Bronchial epithelial cell (primary cell): ENCODE data around the gene OMA1. TPM values are rescaled to one million over a fixed set of nuclear protein-coding genes. Genes with fewer than 3 reads are reported as not detected.
"Not testable (repeated sequence)": the region's sequence is repeated elsewhere in the genome, so short reads cannot be mapped to it uniquely, and the experiment has no call there.

Experiments used
- DNase-seq: peaks from one replicate; pipeline ENCODE4 v3.0.0-alpha.2; 2010; ENCODE audit warnings: low read depth
- FAIRE-seq: peaks from 2 replicates; lab custom pipeline; 2011; peaks lifted over from hg19 to GRCh38; lab: Jason Lieb, UNC
- H3K27me3 ChIP-seq: 2 replicates; pipeline ENCODE4 v1.5.1; 2011; ENCODE audit warnings: low read length; ENCODE audit not compliant: control insufficient read depth, insufficient read depth
- H3K36me3 ChIP-seq: 2 replicates; pipeline ENCODE4 v1.5.1; 2011; ENCODE audit warnings: low read length; ENCODE audit not compliant: control insufficient read depth, insufficient read depth
- H3K4me3 ChIP-seq: 2 replicates; pipeline ENCODE4 v1.5.1; 2011; ENCODE audit warnings: mild to moderate bottlenecking, low read depth, low read length, control low read depth
- total RNA-seq: library from RNA; depleted of rRNA; stranded (reverse); fragments of >200 nt; gene quantifications from 2 replicates; pipeline ENCODE4 v1.2.1, GENCODE V29; 2014
- TF ChIP-seq, protein P1 (sequence below): IDR thresholded peaks from 2 replicates; pipeline ENCODE4 v1.5.1; 2011; ENCODE audit warnings: mild to moderate bottlenecking, moderate library complexity, low read length, control low read depth, inconsistent platforms; ENCODE audit not compliant: insufficient read depth, severe bottlenecking

Gene OMA1
- total RNA-seq, 1 donor from 2014 or later = 21.6 TPM

DNA sequence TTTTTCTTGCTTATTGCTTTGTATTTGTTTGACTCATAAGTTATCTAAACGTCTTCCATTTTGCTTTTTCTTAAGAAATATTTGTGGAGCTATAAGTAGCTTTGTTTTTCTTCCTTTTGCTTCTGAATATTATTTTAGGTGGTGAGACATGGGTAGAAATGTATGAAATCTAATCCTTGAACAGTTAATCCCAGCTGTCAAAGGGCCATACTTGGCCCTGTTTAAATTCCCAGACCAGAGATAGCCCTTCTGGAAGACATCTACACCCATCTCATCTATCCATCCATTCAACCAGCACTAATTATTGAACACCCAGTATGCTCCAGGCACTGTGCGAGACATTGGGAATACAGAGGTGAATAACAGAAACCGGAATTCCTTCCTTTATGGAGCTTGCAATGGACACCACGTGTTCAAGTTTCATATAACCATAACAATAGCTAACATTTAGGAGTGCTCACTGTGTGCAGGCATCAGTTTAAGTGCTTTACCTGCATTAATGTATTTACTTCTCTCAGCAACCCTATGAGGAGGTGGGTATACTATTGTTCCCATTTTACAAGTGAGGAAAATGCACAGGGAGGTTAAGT is 21.8 kb upstream of the OMA1 start:
- DNase-seq (no peak), FAIRE-seq (no peak)
- no peaks in the 10 kb centered on the region for H3K36me3 ChIP-seq
- H3K27me3 ChIP-seq = no peaks in the 10 kb centered on the region
- no peak overlapping the region for H3K4me3 ChIP-seq
- TF ChIP-seq, protein P1, sequence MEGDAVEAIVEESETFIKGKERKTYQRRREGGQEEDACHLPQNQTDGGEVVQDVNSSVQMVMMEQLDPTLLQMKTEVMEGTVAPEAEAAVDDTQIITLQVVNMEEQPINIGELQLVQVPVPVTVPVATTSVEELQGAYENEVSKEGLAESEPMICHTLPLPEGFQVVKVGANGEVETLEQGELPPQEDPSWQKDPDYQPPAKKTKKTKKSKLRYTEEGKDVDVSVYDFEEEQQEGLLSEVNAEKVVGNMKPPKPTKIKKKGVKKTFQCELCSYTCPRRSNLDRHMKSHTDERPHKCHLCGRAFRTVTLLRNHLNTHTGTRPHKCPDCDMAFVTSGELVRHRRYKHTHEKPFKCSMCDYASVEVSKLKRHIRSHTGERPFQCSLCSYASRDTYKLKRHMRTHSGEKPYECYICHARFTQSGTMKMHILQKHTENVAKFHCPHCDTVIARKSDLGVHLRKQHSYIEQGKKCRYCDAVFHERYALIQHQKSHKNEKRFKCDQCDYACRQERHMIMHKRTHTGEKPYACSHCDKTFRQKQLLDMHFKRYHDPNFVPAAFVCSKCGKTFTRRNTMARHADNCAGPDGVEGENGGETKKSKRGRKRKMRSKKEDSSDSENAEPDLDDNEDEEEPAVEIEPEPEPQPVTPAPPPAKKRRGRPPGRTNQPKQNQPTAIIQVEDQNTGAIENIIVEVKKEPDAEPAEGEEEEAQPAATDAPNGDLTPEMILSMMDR = no peak

DNA sequence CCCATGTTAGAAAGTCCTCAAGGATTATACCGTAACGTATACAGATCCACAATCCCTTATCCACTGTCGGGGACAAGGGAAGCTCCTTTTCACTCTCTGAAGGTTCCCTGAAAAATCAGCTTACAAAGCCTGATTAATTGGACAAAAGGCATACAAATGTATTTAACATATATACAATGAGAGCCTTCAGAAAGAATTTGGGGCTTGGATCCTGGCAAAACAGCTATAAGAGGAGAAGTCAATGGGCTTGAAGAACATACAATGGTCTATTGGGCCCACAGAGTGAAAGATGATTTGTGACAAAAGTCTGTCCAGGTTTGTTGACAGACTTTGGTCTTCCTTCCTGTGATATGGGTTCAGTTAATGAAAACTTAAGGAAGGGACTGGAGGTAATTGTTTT is 19.8 kb upstream of the OMA1 start:
- Histone ChIP-seq H3K4me3 (no peak overlapping the region), H3K36me3 (no peaks in the 10 kb centered on the region), H3K27me3 (no peaks in the 10 kb centered on the region)
- TF ChIP-seq, protein P1 = no peak
- FAIRE-seq = no peak
- DNase-seq = no peak

DNA sequence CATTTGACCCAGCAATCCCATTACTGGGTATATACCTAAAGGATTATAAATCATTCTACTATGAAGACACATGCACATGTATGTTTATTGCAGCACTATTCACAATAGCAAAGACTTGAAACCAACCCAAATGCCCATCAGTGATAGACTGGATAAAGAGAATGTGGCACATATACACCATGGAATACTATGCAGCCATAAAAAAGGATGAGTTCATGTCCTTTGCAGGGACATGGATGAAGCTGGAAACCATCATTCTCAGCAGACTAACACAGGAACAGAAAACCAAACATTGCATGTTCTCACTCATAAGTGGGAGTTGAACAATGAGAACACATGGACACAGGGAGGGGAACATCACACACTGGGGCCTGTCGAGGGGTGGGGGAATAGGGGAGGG is 17.2 kb upstream of the OMA1 start:
- H3K36me3 ChIP-seq, FAIRE-seq: not testable (repeated sequence)

DNA sequence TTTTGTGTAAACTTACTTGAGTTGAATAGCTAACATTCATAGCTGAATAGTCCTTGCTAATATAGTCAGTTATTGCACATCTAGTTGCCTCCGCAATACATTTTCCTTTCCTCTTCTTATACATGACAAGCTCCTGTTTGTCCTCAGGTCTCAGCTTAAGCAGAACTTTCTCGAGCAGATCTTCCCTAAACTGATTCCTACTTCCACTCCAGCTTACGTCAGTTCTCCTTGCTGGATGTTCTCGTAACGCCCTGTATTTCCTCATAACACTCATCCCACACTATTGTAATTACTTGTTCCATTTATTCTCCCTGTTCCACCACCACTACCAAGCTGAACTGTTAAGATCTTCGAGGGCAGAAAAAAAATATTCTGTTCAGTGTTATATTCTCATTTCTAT is 15.1 kb upstream of the OMA1 start:
- DNase-seq (no peak), FAIRE-seq (no peak)
- no peaks in the 10 kb centered on the region for H3K36me3 ChIP-seq
- H3K27me3 ChIP-seq = no peaks in the 10 kb centered on the region
- TF ChIP-seq, protein P1 = no peak
- H3K4me3 ChIP-seq = no peak overlapping the region

More for the DNA sequence above, 17.2 kb upstream of the OMA1 start:
- not testable (repeated sequence) for H3K4me3 ChIP-seq, H3K27me3 ChIP-seq, DNase-seq

DNA sequence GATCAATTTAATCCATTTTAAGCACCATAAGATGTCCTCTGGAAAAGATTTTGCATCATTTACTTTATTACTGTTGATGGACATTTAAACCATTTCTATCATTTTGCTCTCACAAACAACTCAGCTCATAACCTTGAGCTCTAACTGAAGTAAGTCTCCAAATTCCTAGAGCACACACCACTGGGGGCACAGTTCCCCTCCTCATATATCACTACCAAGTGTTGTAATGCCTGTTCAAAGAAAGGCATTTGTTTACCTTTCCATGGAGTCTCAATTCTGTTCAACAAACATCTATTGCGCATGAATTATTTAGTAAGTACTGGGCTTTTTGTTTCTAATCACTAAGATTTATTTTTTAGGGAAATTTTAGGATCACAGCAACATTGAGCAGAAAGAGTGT is 8.9 kb upstream of the OMA1 start:
- no peaks in the 10 kb centered on the region for H3K36me3 ChIP-seq

DNA sequence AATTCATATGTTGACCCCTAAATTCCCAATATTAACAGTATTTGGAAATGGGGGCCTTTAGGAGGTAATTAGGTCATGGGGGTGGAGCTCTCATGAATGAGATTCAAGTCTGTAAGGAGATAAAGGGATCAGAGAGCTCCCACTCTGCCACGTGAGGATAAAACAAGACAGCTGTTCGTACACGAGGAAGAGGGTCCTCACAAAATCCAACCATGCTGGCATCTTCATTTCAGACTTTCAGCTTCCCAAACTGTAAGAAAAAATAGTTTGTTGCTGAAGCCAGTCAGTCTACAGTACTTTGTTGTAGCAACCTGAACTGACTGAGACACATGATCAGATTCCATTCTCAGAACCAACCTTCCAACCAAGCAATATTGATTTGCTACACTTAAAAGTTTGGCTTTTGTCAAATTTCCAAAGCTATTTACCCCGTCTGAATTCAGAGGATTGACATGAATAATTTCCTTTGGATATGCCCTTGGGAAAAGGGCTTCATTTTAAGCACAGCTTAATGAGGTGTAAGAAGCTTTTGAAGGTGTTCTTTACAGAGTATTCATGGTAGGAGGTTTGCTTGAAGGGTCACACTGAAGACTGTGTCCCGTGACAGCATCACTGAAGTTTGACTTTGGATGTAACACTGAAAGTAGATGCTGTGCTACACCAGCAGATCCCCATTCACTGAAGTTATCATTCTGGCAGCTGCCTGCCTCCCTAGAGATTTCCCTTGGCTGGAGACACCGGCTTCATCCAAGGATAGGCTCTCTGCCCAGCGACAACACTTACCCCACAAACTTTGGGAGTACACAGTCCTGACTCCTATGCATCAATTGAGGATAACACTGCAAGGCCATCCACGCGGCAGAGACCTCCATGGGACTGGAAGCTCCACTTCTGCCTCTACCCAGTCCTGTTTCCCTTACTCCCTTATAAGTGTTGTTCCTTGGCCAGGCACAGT is 4.9 kb upstream of the OMA1 start:
- Histone ChIP-seq H3K27me3 (no peaks in the 10 kb centered on the region), H3K4me3 (no peak overlapping the region), H3K36me3 (no peaks in the 10 kb centered on the region)
- DNase-seq = no peak
- TF ChIP-seq, protein P1 = no peak
- no peak for FAIRE-seq

More for the DNA sequence above, 8.9 kb upstream of the OMA1 start:
- no peaks in the 10 kb centered on the region for H3K27me3 ChIP-seq
- TF ChIP-seq, protein P1 = no peak
- DNase-seq (no peak), FAIRE-seq (no peak)
- H3K4me3 ChIP-seq = no peak overlapping the region

DNA sequence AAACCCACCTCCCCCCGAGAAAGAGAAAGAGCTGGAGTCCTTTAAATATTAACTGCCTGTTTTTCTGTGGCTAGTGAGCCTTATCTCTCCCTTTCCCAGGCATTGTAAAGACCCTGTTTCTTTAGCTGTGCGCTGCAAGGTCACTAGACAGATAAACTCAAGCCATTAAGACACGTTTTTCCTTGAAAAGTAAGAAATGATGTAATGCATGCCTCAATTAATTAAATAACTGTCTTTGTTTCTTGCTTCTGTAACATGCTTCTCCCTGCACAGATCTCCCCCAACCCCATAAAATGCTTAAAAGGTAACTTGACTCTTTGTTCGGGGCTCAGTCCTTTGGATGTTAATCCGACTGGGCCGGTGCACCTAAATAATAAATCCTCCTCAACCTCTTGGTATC is 2.8 kb upstream of the OMA1 start:
- DNase-seq, FAIRE-seq, H3K36me3 ChIP-seq, H3K27me3 ChIP-seq, H3K4me3 ChIP-seq: not testable (repeated sequence)
